Small intestine (tissue), 16 donors: Measurements from ENCODE around the gene LRPPRC. TPM values are rescaled to one million over a fixed set of nuclear protein-coding genes. Genes with fewer than 3 reads are reported as not detected.
"Not testable (repeated sequence)": the region's sequence is repeated elsewhere in the genome, so short reads cannot be mapped to it uniquely, and the experiment has no call there.

ENCODE experiments used
- DNase-seq, 2 donors: peaks; one replicate each; pipeline versions ENCODE4 v3.0.0 to v3.0.0-alpha.2; 2013
- FAIRE-seq: peaks from 2 replicates; lab custom pipeline; 2012; peaks lifted over from hg19 to GRCh38; lab: Jason Lieb, UNC
- H3K27ac ChIP-seq, 3 donors: one replicate each; pipeline ENCODE4 v1.5.1; 2013; ENCODE audit warnings: low read length in 2 of 3, mild to moderate bottlenecking in 2 of 3, control low read depth in 1 of 3, inconsistent platforms in 1 of 3, low read depth in 1 of 3, moderate library complexity in 1 of 3
- H3K27me3 ChIP-seq, 3 donors: one replicate each; pipeline ENCODE4 v1.6.1; 2013; ENCODE audit warnings: low read length in 3 of 3, inconsistent platforms in 1 of 3; ENCODE audit not compliant: control insufficient read depth in 3 of 3, insufficient read depth in 3 of 3
- H3K36me3 ChIP-seq, 3 donors: one replicate each; pipeline ENCODE4 v1.6.1; 2013; ENCODE audit warnings: low read length in 3 of 3, inconsistent platforms in 1 of 3, low read depth in 1 of 3, mild to moderate bottlenecking in 1 of 3, moderate library complexity in 1 of 3; ENCODE audit not compliant: control insufficient read depth in 3 of 3, insufficient read depth in 2 of 3
- H3K4me1 ChIP-seq, 3 donors: one replicate each; pipeline ENCODE4 v1.6.1; 2013; ENCODE audit warnings: low read length in 2 of 3, inconsistent platforms in 1 of 3, low read depth in 1 of 3, mild to moderate bottlenecking in 1 of 3, moderate library complexity in 1 of 3; ENCODE audit not compliant: control insufficient read depth in 3 of 3, insufficient read depth in 2 of 3
- H3K4me3 ChIP-seq, 3 donors: one replicate each; pipeline ENCODE4 v1.5.1; 2013; ENCODE audit warnings: low read length in 3 of 3, control low read depth in 1 of 3, inconsistent platforms in 1 of 3, low read depth in 1 of 3, mild to moderate bottlenecking in 1 of 3, moderate library complexity in 1 of 3
- H3K9me3 ChIP-seq, 2 donors: one replicate each; pipeline ENCODE4 v1.6.1; 2013; ENCODE audit warnings: low read depth in 1 of 2, low read length in 1 of 2; ENCODE audit not compliant: control insufficient read depth in 2 of 2, insufficient read depth in 1 of 2
- WGBS, 3 donors: extraction: QIAGEN DNeasy Blood & Tissue Kit; methylation state at CpG; one replicate each; pipeline ENCODE4 v1.1.7; 2013; 5-methylcytosine and 5-hydroxymethylcytosine counted together
- long read RNA-seq, 10 donors: transcript quantifications; one replicate each; lab custom pipeline, GENCODE V29; 2026
- polyA plus RNA-seq, 4 donors: library from polyadenylated mRNA; stranded (reverse) in 3 of 4; unstranded in 1 of 4; fragments of 200-250 nt in 3 of 4; fragments of 120-200 nt in 1 of 4; gene quantifications; one replicate each; pipeline versions ENCODE4 v1.2.1 to v1.2.3, GENCODE V29; 2013
- donor health status: healthy with polysubstance abuse.
- donor health status: control.
- donor health status: control.
- donor health status: Bipolar disorder and iron deficiency.
- donor health status: healthy.

The LRPPRC gene
- 10 to 100 TPM; 19.5 to 88.0 (median 41.1) TPM for polyA plus RNA-seq
- long read RNA-seq, donor 1 = 0 reads
- long read RNA-seq, donor 2, full-length matches to known transcripts = 3 of 24 reads
- long read RNA-seq, donor 2, partial matches to known transcripts = 21 of 24 reads
- long read RNA-seq, donor 2, other reads (novel, unspliced or antisense) = 0 of 24 reads
- long read RNA-seq, donor 3, partial matches to known transcripts = 70 of 73 reads
- long read RNA-seq, donor 3, other reads (novel, unspliced or antisense) = 0 of 73 reads
- long read RNA-seq, donor 4 = 0 reads
- long read RNA-seq, donor 5, partial matches to known transcripts = 11 of 13 reads
- long read RNA-seq, donor 5, other reads (novel, unspliced or antisense) = 0 of 13 reads
- long read RNA-seq, donor 6, full-length matches to known transcripts = 11 of 53 reads
- long read RNA-seq, donor 6, partial matches to known transcripts = 42 of 53 reads
- long read RNA-seq, donor 6, other reads (novel, unspliced or antisense) = 0 of 53 reads
- long read RNA-seq, donor 7 = 0 reads
- long read RNA-seq, donor 8 = 0 reads
- long read RNA-seq, donor 9, partial matches to known transcripts = 0 of 1 reads
- long read RNA-seq, donor 9, other reads (novel, unspliced or antisense) = 0 of 1 reads
- long read RNA-seq, donor 10, full-length matches to known transcripts = 11 of 55 reads
- long read RNA-seq, donor 10, partial matches to known transcripts = 44 of 55 reads
- long read RNA-seq, donor 10, other reads (novel, unspliced or antisense) = 0 of 55 reads

DNA sequence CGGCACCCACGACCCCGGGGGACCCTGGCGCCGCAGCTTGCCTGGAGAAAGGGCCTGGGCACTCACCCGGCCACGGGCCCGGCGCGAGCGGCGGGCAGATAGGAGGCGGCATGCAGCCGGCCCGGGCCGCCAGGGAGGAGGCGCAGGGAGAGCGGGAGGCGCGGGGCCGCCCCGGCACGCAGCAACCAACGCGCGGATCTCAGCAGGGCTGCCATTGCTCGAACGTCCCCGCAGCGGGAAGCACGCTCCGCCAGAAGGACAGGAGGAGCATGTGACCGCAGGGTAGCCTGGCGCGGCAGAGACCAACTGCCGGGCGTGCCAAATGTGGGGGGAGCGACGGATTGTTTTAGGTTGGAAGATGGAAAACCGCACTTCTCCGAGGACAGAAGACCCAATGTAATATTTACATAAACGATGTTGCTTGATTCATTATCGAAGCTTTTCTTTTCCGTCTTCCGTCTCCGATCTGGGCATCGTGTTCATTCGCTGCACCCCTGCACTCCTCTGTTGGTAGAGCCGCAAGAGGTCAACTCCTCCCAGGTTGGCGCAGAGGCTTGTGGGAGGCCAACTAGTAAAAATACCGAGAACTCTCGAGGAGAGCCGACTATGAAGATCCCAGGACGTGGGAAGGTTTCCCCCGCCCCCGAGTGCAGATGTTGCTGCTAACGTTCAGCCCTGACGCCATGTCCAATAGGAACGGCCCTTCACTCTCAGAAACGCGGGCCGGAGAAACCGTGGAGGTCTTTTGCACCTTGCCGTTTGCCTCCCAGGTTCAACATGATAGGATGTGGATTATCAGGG, at the start of gene LRPPRC:
Gene LRPPRC (minus strand): TSS at position 257 of the 801 bp plus-strand sequence. CDS start 42 bp downstream, at position 215.
- FAIRE-seq (no peak), DNase-seq (peak; percentile 95 to 96)
- WGBS, 3 donors = 0% methylated on average over 58 to 64 of the region's 64 CpGs
- H3K9me3 ChIP-seq = no peaks in the 10 kb centered on the region
- H3K4me1 ChIP-seq = peaks cover 0 to 14% (median 11%) of the 10 kb centered on the region in 3 donors
- H3K27ac ChIP-seq = peak within 1 kb of the TSS; percentile 27 to 89 (median 66)
- peak within 1 kb of the TSS; percentile 89 to 95 (median 90) for H3K4me3 ChIP-seq
- peaks cover 0 to 5% (median 0%) of the 10 kb centered on the region in 3 donors for H3K36me3 ChIP-seq
- no peaks in the 10 kb centered on the region for H3K27me3 ChIP-seq

- Histone ChIP-seq H3K4me1 (peaks cover 0 to 4% (median 0%) of the 10 kb centered on the region in 3 donors), H3K27me3 (no peaks in the 10 kb centered on the region), H3K27ac (no peak overlapping the region), H3K9me3 (peaks cover 0 to 2% of the 10 kb centered on the region in 2 donors), H3K4me3 (no peak overlapping the region), H3K36me3 (no peaks in the 10 kb centered on the region)
- WGBS, 3 donors = 67 to 78% (median 77%) methylated on average over 3 of the region's 3 CpGs
- FAIRE-seq = no peak
- no peak for DNase-seq
Observed at GRCh38 chr2:44045061-44045460, 49.3 kb upstream of the LRPPRC start.

DNA sequence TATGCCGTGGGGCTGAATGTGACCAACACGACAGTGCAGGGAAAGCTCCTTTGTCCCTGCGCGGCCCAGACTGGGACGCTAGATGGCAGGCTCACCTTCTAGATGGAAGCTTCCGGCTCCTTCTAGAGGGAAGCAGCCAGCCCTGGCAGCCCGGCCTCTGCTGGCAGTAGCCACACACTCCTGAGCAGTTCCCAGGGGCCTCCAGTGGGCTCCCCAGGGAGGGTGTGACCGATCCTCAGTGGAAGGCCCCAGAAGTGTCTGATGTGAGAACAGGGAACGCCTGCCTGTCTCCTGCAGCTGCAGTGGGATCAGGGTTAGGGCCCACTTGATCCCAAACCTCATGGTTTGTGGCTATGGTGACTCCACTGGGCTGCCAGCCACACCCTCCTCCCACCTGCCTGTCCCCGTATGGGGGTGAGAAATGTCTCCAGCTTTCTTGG, 48.5 kb upstream of the LRPPRC start:
- Histone ChIP-seq H3K36me3 (no peaks in the 10 kb centered on the region), H3K27me3 (no peaks in the 10 kb centered on the region), H3K27ac (no peak overlapping the region), H3K4me1 (peaks cover 0 to 4% (median 0%) of the 10 kb centered on the region in 3 donors), H3K9me3 (peaks cover 0 to 2% of the 10 kb centered on the region in 2 donors), H3K4me3 (no peak overlapping the region)
- peak; percentile 81 to 89 for DNase-seq
- 2 to 5% (median 4%) methylated on average over 10 of the region's 10 CpGs for WGBS, 3 donors
- FAIRE-seq = no peak

DNA sequence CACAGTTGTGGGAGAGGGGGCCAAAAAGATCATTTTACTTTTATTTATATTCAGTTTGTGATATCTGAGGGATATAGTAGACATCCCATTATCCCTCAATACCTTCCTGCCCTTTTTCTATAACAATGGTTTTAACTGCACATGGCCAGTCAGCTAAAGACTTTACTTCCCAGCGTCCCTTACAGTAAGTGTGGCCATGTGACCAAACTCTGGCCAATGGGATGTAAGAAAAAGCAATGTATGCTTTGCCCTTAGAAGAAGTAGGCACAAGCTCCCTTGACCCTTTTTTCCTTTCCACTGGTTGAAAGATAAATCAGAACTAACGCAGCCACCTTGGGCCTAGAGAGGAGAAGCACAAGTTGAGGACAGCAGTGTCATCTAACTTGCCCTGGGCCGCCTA, 44.6 kb upstream of the LRPPRC start:
- Histone ChIP-seq H3K4me3 (no peak overlapping the region), H3K27ac (no peak overlapping the region), H3K27me3 (no peaks in the 10 kb centered on the region), H3K9me3 (no peaks in the 10 kb centered on the region), H3K4me1 (peaks cover 0 to 4% (median 0%) of the 10 kb centered on the region in 3 donors), H3K36me3 (no peaks in the 10 kb centered on the region)
- FAIRE-seq = no peak
- 88 to 92% (median 90%) methylated on average over 3 of the region's 3 CpGs for WGBS, 3 donors
- no peak for DNase-seq

DNA sequence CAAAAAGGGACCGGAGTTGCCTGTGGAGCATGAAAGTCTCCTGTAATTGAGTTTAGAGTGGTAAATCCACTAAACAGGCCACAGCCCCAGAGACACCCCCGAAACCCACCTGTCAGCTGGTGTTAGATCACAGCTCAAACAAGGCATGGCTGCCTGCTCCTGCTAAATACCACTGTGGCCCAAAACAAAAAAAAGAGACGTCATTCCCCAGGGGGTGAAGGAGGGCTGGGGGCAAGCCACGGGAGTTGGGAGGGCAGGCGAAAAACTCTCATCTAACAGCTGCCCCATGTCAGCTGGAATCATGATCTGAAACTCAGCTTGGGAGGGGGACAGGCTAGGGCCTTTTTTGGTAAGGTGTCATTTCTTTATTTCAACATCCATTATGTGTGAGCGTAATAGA, 42.5 kb upstream of the LRPPRC start:
- no peak for FAIRE-seq
- DNase-seq = no peak
- no peaks in the 10 kb centered on the region for H3K9me3 ChIP-seq
- 68 to 79% (median 75%) methylated on average over 6 of the region's 6 CpGs for WGBS, 3 donors
- no peaks in the 10 kb centered on the region for H3K4me1 ChIP-seq
- H3K36me3 ChIP-seq = no peaks in the 10 kb centered on the region
- no peak overlapping the region for H3K27ac ChIP-seq
- no peaks in the 10 kb centered on the region for H3K27me3 ChIP-seq
- no peak overlapping the region for H3K4me3 ChIP-seq

DNA sequence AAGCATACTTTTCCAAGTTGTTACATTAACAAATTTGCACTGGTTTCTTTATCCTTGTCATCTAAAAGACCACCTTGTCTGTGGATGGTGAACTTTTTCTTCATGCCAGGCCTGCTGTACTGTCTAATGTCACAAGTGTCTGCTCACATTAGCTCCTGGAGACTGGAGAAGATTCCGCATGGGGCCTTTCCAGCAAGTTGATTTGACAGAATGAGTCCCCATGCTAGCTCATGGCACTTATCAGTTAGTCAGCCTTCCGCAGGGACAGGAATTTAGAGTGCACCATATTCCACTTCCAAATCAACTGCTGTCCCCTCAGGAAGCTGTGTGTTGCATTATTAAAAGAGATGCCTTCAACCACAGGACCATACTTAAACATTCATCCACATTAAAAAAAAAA, 41.4 kb upstream of the LRPPRC start:
- WGBS, 3 donors = 75 to 95% (median 80%) methylated on average over 2 of the region's 2 CpGs
- H3K27me3 ChIP-seq = no peaks in the 10 kb centered on the region
- DNase-seq (no peak), FAIRE-seq (no peak)
- no peak overlapping the region for H3K27ac ChIP-seq
- H3K36me3 ChIP-seq = no peaks in the 10 kb centered on the region
- H3K9me3 ChIP-seq = no peaks in the 10 kb centered on the region
- H3K4me1 ChIP-seq = no peaks in the 10 kb centered on the region
- H3K4me3 ChIP-seq = no peak overlapping the region

- FAIRE-seq = no peak
- no peaks in the 10 kb centered on the region for H3K27me3 ChIP-seq
- H3K9me3 ChIP-seq = no peaks in the 10 kb centered on the region
- DNase-seq = no peak
- no peak overlapping the region for H3K27ac ChIP-seq
- H3K36me3 ChIP-seq = no peaks in the 10 kb centered on the region
- no peaks in the 10 kb centered on the region for H3K4me1 ChIP-seq
- no peak overlapping the region for H3K4me3 ChIP-seq
Observed at GRCh38 chr2:44033947-44034346, 38.2 kb upstream of the LRPPRC start.

GRCh38 chr2:44027076-44027475, 31.3 kb upstream of the LRPPRC start:
- H3K9me3 ChIP-seq, H3K27me3 ChIP-seq, FAIRE-seq, DNase-seq, H3K36me3 ChIP-seq, H3K4me1 ChIP-seq, H3K4me3 ChIP-seq, H3K27ac ChIP-seq: not testable (repeated sequence)
- 72 to 79% (median 72%) methylated on average over 4 of the region's 4 CpGs for WGBS, 3 donors
